ENCODE measurements around the gene CREB5.
A peak's percentile ranks its signal among the peaks of the same experiment; 100 is the strongest.
"Not testable (repeated sequence)": the region's sequence is repeated elsewhere in the genome, so short reads cannot be mapped to it uniquely, and the experiment has no call there.

CREB5 gene

DNA sequence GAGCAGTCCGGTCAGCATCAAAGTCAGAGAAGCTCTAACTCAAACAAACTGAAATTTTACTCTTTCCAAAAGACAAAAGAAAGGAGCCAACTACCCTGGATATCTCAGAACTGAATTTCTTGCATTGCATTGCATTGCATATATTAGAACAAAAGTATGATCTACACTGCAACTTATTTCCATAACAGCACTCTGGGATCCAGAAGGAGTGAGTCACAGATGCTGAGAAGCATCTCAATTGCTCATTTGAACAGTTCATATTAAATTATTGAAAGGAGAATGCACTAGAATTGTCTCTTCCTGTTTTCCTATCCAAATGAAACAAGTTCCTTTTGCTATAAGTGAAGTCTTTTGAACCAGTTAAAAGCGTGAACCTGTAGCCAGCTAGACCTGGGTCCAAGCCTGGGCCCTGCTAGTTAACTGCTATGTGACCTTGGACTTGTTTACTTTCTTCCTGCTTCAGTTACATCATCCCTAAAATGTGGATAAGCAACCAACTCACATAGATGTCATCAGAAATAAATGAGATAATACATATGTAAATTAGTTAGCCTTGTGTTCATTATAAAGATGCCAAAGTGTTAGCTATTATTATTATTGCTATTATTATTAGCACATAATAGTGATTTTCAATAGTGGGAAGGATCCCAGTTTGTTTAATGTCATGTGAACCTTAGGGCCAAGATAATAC is 184.1 kb downstream of the CREB5 start:
- no peak for TF ChIP-seq TCF4 (CRISPR knock-in tag; IDR thresholded peaks at IDR 0.05; ENCODE audit: borderline replicate concordance)
- TF ChIP-seq SNAI2 (CRISPR knock-in tag; IDR thresholded peaks at IDR 0.05): peak; percentile 8; the same call in 1 of the 2 replicates
- TF ChIP-seq ESRRG (CRISPR knock-in tag; IDR thresholded peaks at IDR 0.05): no peak
- TF ChIP-seq, protein P1, sequence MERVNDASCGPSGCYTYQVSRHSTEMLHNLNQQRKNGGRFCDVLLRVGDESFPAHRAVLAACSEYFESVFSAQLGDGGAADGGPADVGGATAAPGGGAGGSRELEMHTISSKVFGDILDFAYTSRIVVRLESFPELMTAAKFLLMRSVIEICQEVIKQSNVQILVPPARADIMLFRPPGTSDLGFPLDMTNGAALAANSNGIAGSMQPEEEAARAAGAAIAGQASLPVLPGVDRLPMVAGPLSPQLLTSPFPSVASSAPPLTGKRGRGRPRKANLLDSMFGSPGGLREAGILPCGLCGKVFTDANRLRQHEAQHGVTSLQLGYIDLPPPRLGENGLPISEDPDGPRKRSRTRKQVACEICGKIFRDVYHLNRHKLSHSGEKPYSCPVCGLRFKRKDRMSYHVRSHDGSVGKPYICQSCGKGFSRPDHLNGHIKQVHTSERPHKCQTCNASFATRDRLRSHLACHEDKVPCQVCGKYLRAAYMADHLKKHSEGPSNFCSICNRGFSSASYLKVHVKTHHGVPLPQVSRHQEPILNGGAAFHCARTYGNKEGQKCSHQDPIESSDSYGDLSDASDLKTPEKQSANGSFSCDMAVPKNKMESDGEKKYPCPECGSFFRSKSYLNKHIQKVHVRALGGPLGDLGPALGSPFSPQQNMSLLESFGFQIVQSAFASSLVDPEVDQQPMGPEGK (CRISPR knock-in tag; IDR thresholded peaks at IDR 0.05; ENCODE audit: borderline replicate concordance): no peak
- no peak for TF ChIP-seq ZNF8 (CRISPR knock-in tag; IDR thresholded peaks at IDR 0.05)
- peak; percentile 78 for TF ChIP-seq ISL1 (CRISPR knock-in tag; IDR thresholded peaks at IDR 0.05)
- TF ChIP-seq TOX (CRISPR knock-in tag; IDR thresholded peaks at IDR 0.05; ENCODE audit: borderline replicate concordance): no peak
- no peak for TF ChIP-seq ZFP3 (CRISPR knock-in tag; IDR thresholded peaks at IDR 0.05)
- no peak for TF ChIP-seq OSR1 (CRISPR knock-in tag; IDR thresholded peaks at IDR 0.05)
- TF ChIP-seq, protein P2, sequence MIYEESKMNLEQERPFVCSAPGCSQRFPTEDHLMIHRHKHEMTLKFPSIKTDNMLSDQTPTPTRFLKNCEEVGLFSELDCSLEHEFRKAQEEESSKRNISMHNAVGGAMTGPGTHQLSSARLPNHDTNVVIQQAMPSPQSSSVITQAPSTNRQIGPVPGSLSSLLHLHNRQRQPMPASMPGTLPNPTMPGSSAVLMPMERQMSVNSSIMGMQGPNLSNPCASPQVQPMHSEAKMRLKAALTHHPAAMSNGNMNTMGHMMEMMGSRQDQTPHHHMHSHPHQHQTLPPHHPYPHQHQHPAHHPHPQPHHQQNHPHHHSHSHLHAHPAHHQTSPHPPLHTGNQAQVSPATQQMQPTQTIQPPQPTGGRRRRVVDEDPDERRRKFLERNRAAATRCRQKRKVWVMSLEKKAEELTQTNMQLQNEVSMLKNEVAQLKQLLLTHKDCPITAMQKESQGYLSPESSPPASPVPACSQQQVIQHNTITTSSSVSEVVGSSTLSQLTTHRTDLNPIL (CRISPR knock-in tag; IDR thresholded peaks at IDR 0.05; ENCODE audit: low read depth): no peak
- ATAC-seq: no peak

DNA sequence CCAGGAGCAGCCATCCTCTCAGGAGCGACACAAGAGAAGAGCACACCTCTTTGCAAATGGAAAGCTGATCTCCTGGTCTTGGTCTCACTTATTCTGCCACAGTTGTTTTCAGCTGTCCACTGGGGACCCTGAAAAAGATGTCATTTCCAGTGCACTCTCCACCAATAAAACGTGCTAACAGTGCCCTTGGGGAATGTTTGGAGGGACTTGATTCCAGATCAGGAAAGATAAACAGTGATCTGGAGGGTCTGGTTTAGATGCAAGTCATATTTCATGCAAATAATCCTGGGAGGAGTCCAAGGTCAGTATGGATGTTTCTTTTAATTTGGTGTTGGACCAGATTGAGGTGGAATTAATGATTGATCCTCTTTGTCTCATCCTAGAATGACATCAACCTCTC is 185.0 kb downstream of the CREB5 start:
- no peak for ATAC-seq
- TF ChIP-seq TOX (CRISPR knock-in tag; IDR thresholded peaks at IDR 0.05; ENCODE audit: borderline replicate concordance) (no peak), ZFP30 (CRISPR knock-in tag; IDR thresholded peaks at IDR 0.05) (no peak), ZNF565 (CRISPR knock-in tag; conservative IDR thresholded peaks at IDR 0.05; ENCODE audit: low read depth) (no peak), BACH2 (CRISPR knock-in tag; IDR thresholded peaks at IDR 0.05; ENCODE audit: borderline replicate concordance) (no peak), CSDC2 (CRISPR knock-in tag; IDR thresholded peaks at IDR 0.05) (no peak), PPARA (CRISPR knock-in tag; IDR thresholded peaks at IDR 0.05; ENCODE audit: borderline replicate concordance) (no peak)

DNA sequence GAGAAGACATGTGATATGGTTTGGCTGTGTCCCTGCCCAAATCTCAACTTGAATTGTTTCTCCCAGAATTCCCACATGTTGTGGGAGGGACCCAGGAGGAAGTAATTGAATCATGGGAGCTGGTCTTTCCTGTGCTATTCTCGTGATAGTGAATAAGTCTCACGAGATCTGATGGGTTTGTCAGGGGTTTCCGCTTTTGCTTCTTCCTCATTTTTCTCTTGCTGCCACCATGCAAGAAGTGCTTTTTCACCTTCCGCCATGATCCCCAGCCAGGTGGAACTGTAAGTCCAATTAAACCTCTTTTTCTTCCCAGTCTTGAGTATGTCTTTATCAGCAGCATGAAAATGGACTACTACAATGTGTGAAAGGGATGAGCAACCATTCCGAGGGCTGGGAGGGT is 185.7 kb downstream of the CREB5 start:
- not testable (repeated sequence) for ATAC-seq

DNA sequence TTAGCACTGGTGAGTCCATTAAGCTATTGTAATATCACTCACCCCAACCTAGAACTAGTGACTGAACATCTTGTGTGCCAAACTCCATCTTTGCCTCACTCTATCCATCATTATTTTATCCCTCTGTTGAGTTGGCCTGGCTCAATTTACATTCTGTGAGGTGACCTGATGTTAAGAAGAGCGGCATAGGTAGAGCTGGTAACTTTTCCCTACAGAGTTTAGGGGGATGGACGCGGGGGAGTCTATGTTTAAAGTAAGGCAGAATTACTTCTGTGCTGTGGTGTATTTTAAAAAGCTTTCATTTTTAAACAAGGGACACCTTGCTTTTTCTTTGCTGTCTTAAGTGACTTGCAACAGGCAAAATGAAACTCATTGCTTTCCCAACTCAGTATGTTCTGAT is 186.3 kb downstream of the CREB5 start:
- TF ChIP-seq RARB (CRISPR knock-in tag; IDR thresholded peaks at IDR 0.05) (no peak), PPARA (CRISPR knock-in tag; IDR thresholded peaks at IDR 0.05; ENCODE audit: borderline replicate concordance) (no peak), BACH2 (CRISPR knock-in tag; IDR thresholded peaks at IDR 0.05; ENCODE audit: borderline replicate concordance) (no peak), ZNF8 (CRISPR knock-in tag; IDR thresholded peaks at IDR 0.05) (no peak), GLIS3 (CRISPR knock-in tag; IDR thresholded peaks at IDR 0.05) (no peak), ISL1 (CRISPR knock-in tag; IDR thresholded peaks at IDR 0.05) (no peak), ZFP3 (CRISPR knock-in tag; IDR thresholded peaks at IDR 0.05) (no peak), CSDC2 (CRISPR knock-in tag; IDR thresholded peaks at IDR 0.05) (no peak), ESRRG (CRISPR knock-in tag; IDR thresholded peaks at IDR 0.05) (no peak), SNAI2 (CRISPR knock-in tag; IDR thresholded peaks at IDR 0.05) (no peak), ZC3H10 (CRISPR knock-in tag; IDR thresholded peaks at IDR 0.05) (no peak), TCF4 (CRISPR knock-in tag; IDR thresholded peaks at IDR 0.05; ENCODE audit: borderline replicate concordance) (no peak), ZNF565 (CRISPR knock-in tag; conservative IDR thresholded peaks at IDR 0.05; ENCODE audit: low read depth) (no peak), OSR1 (CRISPR knock-in tag; IDR thresholded peaks at IDR 0.05) (no peak)
- TF ChIP-seq, protein P3, sequence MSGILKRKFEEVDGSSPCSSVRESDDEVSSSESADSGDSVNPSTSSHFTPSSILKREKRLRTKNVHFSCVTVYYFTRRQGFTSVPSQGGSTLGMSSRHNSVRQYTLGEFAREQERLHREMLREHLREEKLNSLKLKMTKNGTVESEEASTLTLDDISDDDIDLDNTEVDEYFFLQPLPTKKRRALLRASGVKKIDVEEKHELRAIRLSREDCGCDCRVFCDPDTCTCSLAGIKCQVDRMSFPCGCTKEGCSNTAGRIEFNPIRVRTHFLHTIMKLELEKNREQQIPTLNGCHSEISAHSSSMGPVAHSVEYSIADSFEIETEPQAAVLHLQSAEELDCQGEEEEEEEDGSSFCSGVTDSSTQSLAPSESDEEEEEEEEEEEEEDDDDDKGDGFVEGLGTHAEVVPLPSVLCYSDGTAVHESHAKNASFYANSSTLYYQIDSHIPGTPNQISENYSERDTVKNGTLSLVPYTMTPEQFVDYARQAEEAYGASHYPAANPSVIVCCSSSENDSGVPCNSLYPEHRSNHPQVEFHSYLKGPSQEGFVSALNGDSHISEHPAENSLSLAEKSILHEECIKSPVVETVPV (CRISPR knock-in tag; IDR thresholded peaks at IDR 0.05): no peak
- TF ChIP-seq, protein P2 (CRISPR knock-in tag; IDR thresholded peaks at IDR 0.05; ENCODE audit: low read depth): no peak
- TF ChIP-seq, protein P1 (CRISPR knock-in tag; IDR thresholded peaks at IDR 0.05; ENCODE audit: borderline replicate concordance): no peak
- TF ChIP-seq, protein P4, sequence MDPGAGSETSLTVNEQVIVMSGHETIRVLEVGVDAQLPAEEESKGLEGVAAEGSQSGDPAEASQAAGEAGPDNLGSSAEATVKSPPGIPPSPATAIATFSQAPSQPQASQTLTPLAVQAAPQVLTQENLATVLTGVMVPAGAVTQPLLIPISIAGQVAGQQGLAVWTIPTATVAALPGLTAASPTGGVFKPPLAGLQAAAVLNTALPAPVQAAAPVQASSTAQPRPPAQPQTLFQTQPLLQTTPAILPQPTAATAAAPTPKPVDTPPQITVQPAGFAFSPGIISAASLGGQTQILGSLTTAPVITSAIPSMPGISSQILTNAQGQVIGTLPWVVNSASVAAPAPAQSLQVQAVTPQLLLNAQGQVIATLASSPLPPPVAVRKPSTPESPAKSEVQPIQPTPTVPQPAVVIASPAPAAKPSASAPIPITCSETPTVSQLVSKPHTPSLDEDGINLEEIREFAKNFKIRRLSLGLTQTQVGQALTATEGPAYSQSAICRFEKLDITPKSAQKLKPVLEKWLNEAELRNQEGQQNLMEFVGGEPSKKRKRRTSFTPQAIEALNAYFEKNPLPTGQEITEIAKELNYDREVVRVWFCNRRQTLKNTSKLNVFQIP (CRISPR knock-in tag; IDR thresholded peaks at IDR 0.05; ENCODE audit: borderline replicate concordance, low read depth): no peak
- TF ChIP-seq, protein P5, sequence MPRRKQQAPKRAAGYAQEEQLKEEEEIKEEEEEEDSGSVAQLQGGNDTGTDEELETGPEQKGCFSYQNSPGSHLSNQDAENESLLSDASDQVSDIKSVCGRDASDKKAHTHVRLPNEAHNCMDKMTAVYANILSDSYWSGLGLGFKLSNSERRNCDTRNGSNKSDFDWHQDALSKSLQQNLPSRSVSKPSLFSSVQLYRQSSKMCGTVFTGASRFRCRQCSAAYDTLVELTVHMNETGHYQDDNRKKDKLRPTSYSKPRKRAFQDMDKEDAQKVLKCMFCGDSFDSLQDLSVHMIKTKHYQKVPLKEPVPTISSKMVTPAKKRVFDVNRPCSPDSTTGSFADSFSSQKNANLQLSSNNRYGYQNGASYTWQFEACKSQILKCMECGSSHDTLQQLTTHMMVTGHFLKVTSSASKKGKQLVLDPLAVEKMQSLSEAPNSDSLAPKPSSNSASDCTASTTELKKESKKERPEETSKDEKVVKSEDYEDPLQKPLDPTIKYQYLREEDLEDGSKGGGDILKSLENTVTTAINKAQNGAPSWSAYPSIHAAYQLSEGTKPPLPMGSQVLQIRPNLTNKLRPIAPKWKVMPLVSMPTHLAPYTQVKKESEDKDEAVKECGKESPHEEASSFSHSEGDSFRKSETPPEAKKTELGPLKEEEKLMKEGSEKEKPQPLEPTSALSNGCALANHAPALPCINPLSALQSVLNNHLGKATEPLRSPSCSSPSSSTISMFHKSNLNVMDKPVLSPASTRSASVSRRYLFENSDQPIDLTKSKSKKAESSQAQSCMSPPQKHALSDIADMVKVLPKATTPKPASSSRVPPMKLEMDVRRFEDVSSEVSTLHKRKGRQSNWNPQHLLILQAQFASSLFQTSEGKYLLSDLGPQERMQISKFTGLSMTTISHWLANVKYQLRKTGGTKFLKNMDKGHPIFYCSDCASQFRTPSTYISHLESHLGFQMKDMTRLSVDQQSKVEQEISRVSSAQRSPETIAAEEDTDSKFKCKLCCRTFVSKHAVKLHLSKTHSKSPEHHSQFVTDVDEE (CRISPR knock-in tag; IDR thresholded peaks at IDR 0.05): no peak
- no peak for ATAC-seq

All from SK-N-SH treated with all-trans-retinoic acid at 6 μM for 48 hours (cell line).